G401 (cell line): Measurements from ENCODE around the gene PRM1. TPM values are rescaled to one million over a fixed set of nuclear protein-coding genes. Genes with fewer than 3 reads are reported as not detected.

ENCODE experiments used
- total RNA-seq: library from RNA; depleted of rRNA; stranded (reverse); fragments of >200 nt; shearing (Covaris generic); gene quantifications from 2 replicates; pipeline ENCODE4 v1.2.3, GENCODE V29; 2014; rRNA removed

PRM1 gene
- total RNA-seq, 1 experiment from 2014 or later = not detected

Other genes starting within 250 kb of the PRM1 start
- 0.68 and 2.2 TPM in 2 replicates for gene SOCS1, start 25.1 kb downstream of the PRM1 start, total RNA-seq
- gene TNP2, start 12.0 kb downstream of the PRM1 start, total RNA-seq = not detected in 2 replicates
- not detected in 2 replicates for gene PRM3, start 7.7 kb downstream of the PRM1 start, total RNA-seq
- gene PRM2, start 4.8 kb downstream of the PRM1 start, total RNA-seq = not detected in 2 replicates
- 63.3 and 67.3 TPM in 2 replicates for gene RMI2, start 64.1 kb upstream of the PRM1 start, total RNA-seq